Cardiac muscle cell (in vitro differentiated cells and primary cell): Measurements from ENCODE around the gene NRP2. TPM values are rescaled to one million over a fixed set of nuclear protein-coding genes. Genes with fewer than 3 reads are reported as not detected.

Experiments used
- DNase-seq, 2 donors: peaks; one replicate each; pipeline versions ENCODE4 v3.0.0 to v3.0.0-alpha.2; 2010 to 2017; ENCODE audit warnings: low read depth in 1 of 2, low spot score in 1 of 2
- H3K27ac ChIP-seq: fragments of 200-600 bp; sonication (generic); 2 replicates; pipeline ENCODE4 v1.5.1; 2016
- H3K27me3 ChIP-seq: fragments of 200-600 bp; sonication (generic); 2 replicates; pipeline ENCODE4 v1.6.0; 2016; ENCODE audit warnings: control low read depth
- H3K36me3 ChIP-seq: fragments of 200-600 bp; sonication (generic); 2 replicates; pipeline ENCODE4 v1.5.1; 2016; ENCODE audit warnings: control low read depth
- H3K4me1 ChIP-seq: fragments of 200-600 bp; sonication (generic); 2 replicates; pipeline ENCODE4 v1.8.1; 2017; ENCODE audit warnings: low read depth, mild to moderate bottlenecking, mixed run types
- H3K4me3 ChIP-seq: fragments of 200-600 bp; sonication (generic); 2 replicates; pipeline ENCODE4 v1.5.1; 2016; ENCODE audit warnings: mild to moderate bottlenecking
- H3K9me3 ChIP-seq: fragments of 200-600 bp; sonication (generic); 2 replicates; pipeline ENCODE4 v1.5.1; 2017; ENCODE audit warnings: low read depth, mild to moderate bottlenecking, control low read depth
- polyA plus RNA-seq: library from polyadenylated mRNA; unstranded; fragments of >200 nt; fragmentation: Nextera tagmentation; extraction: Ambion mirVana; gene quantifications from 2 replicates; pipeline ENCODE4 v1.2.1, GENCODE V29; 2016
- total RNA-seq: library from RNA; depleted of rRNA; stranded (reverse); fragments of >200 nt; gene quantifications from 2 replicates; pipeline ENCODE4 v1.2.3, GENCODE V29; 2016
- TF ChIP-seq, protein P1 (sequence below): IDR thresholded peaks from 2 replicates; pipeline ENCODE4 v1.5.1; 2012; ENCODE audit warnings: low read depth, mild to moderate bottlenecking, low read length

Gene NRP2
- total and polyA plus RNA-seq, 2 experiments from 2014 or later = 35.2 to 166 TPM

DNA sequence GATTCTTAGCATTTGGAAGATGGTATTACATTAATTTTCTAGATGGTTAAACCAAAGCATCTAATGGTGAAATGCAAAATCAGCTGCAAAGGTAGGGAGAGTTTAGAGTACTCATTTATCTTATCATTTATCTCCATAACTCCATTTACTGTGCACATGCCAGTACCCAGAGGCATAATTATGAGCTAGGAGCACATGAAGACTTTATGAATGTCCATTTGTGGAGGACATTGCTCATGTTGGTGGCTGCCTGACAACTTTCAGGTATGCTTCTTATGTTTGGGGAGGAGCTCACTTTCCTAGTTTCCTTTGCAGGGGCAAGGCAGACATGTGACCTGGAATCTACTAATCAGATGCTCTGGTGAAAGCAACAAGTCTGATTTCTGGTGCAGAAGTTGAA lies 134.0 kb downstream of the NRP2 start:
- no peaks in the 10 kb centered on the region for H3K27me3 ChIP-seq
- no peak overlapping the region for H3K27ac ChIP-seq
- DNase-seq = no peak
- H3K9me3 ChIP-seq = no peaks in the 10 kb centered on the region
- H3K36me3 ChIP-seq = no peaks in the 10 kb centered on the region
- no peaks in the 10 kb centered on the region for H3K4me1 ChIP-seq
- H3K4me3 ChIP-seq = no peak overlapping the region
- TF ChIP-seq, protein P1, sequence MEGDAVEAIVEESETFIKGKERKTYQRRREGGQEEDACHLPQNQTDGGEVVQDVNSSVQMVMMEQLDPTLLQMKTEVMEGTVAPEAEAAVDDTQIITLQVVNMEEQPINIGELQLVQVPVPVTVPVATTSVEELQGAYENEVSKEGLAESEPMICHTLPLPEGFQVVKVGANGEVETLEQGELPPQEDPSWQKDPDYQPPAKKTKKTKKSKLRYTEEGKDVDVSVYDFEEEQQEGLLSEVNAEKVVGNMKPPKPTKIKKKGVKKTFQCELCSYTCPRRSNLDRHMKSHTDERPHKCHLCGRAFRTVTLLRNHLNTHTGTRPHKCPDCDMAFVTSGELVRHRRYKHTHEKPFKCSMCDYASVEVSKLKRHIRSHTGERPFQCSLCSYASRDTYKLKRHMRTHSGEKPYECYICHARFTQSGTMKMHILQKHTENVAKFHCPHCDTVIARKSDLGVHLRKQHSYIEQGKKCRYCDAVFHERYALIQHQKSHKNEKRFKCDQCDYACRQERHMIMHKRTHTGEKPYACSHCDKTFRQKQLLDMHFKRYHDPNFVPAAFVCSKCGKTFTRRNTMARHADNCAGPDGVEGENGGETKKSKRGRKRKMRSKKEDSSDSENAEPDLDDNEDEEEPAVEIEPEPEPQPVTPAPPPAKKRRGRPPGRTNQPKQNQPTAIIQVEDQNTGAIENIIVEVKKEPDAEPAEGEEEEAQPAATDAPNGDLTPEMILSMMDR = no peak

DNA sequence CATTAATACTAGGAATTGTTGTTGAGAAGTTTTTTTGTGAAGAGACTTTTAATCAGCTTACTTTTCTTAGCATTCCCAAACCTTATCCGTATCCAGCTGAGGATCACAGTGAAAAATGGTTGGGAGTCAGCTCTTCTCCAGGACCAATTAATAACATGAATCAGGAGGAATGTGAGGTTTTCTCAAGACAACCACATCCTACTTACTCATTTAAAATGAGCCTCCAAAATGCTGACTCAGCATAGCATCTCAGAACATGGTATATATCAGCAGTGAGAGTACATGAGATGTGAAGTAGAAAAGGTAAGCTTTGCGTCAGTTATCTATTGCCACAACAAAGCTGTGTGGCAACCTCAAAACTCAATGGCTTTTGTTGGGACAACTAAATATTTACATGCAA lies 140.3 kb downstream of the NRP2 start:
- Histone ChIP-seq H3K27me3 (no peaks in the 10 kb centered on the region), H3K36me3 (no peaks in the 10 kb centered on the region), H3K9me3 (no peaks in the 10 kb centered on the region), H3K27ac (no peak overlapping the region), H3K4me1 (no peaks in the 10 kb centered on the region), H3K4me3 (no peak overlapping the region)
- peak in 1 of 2 donors; percentile 51 for DNase-seq
- TF ChIP-seq, protein P1 = no peak

DNA sequence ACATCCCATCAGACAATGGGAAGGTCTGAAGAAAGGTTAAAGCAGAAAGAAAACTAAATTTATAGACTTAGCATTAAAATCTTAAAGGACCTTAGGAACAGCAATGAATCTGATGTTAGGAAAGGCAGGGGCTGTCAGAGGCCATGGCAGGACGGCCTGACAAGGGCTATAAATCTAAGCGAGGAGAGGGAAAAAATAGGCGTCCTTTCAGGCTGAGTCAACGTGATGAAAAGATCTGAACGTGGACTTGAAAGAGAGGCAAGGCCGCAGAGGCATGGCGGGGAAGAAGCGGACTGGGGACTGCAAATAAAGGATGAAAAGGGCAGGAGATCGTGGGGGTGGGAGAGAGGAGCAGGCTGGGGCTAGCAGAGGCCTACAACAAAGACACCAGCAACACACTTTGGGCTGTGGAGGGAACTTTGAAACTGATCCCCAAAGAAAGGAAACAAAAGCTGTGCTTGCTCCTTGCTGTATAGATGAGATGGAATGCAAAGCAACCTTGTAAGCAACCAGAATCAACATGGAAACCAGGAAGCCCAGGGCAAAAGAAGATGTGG lies 145.6 kb downstream of the NRP2 start:
- H3K36me3 ChIP-seq = no peaks in the 10 kb centered on the region
- no peaks in the 10 kb centered on the region for H3K9me3 ChIP-seq
- no peak overlapping the region for H3K27ac ChIP-seq
- TF ChIP-seq, protein P1 = no peak
- H3K4me3 ChIP-seq = no peak overlapping the region
- H3K27me3 ChIP-seq = no peaks in the 10 kb centered on the region
- no peaks in the 10 kb centered on the region for H3K4me1 ChIP-seq
- no peak for DNase-seq

DNA sequence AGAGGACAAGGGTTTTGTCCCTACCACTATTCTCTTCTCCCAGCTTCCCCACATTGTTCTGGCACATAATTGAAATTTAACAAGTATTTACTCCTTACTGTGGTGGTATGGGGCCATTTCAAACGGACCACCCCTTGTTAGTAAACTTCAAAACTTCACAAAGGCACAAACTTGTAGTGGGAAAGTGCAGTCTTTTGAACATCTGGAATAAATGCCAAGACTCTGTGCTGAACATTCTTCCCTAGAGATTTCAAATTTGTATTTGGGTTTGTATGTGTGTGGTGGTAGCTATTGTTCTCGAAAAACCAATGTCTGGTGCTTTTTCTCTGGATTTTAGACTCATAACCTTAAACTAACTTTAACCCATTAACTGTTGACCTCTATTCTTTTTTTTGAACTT lies 151.6 kb downstream of the NRP2 start:
- TF ChIP-seq, protein P1 = no peak
- Histone ChIP-seq H3K36me3 (no peaks in the 10 kb centered on the region), H3K27me3 (no peaks in the 10 kb centered on the region), H3K27ac (no peak overlapping the region), H3K4me1 (no peaks in the 10 kb centered on the region), H3K4me3 (no peak overlapping the region), H3K9me3 (no peaks in the 10 kb centered on the region)
- DNase-seq = no peak

DNA sequence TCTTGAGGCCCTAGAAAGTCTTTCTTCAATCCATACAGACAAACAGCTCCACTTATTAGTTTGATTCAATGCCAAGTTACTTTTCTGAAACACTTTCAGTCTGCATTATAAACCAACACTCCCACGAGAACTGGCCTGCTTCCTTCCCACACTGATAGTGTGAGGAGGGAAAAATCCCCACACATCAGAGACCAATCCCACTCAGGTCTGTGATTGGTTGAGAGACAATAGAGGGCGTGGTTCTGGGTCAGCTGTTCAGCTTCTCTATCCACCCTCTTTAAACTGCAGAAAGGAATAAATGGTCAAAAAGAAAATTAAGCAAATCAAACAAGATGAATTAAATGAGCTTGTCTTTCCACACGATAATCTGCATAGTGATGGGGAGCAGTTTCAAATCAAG lies 152.5 kb downstream of the NRP2 start:
- TF ChIP-seq, protein P1 = no peak
- Histone ChIP-seq H3K27me3 (no peaks in the 10 kb centered on the region), H3K36me3 (no peaks in the 10 kb centered on the region), H3K4me1 (no peaks in the 10 kb centered on the region), H3K4me3 (no peak overlapping the region), H3K9me3 (no peaks in the 10 kb centered on the region), H3K27ac (no peak overlapping the region)
- DNase-seq = peak in 1 of 2 donors; percentile 75
